GM18520 (cell line): ENCODE results near the gene CSTF2T.
"Not testable (repeated sequence)": the region's sequence is repeated elsewhere in the genome, so short reads cannot be mapped to it uniquely, and the experiment has no call there.

Source experiments
- ATAC-seq: cut with Tn5 transposase; IDR thresholded peaks from one replicate; pipeline ENCODE4 v1.9.1; 2021; ENCODE audit not compliant: unreplicated experiment

The CSTF2T gene

GRCh38 chr10:51698473-51699063 is 827 bp downstream of the CSTF2T start:
- no peak for ATAC-seq

- no peak for ATAC-seq
These were observed 3.1 kb downstream of the CSTF2T start for GRCh38 chr10:51696251-51696650.

GRCh38 chr10:51694086-51694768 is 5.2 kb downstream of the CSTF2T start:
- ATAC-seq, result no peak

GRCh38 chr10:51691135-51691534 is 8.3 kb downstream of the CSTF2T start:
- no peak for ATAC-seq

- ATAC-seq, result no peak
These were observed 9.9 kb downstream of the CSTF2T start for GRCh38 chr10:51689536-51689935.

GRCh38 chr10:51688826-51689225 is 10.6 kb downstream of the CSTF2T start:
- not testable (repeated sequence) for ATAC-seq

- ATAC-seq, result no peak
These were observed 12.1 kb downstream of the CSTF2T start for GRCh38 chr10:51687296-51687695.

GRCh38 chr10:51685768-51686167 is 13.6 kb downstream of the CSTF2T start:
- no peak for ATAC-seq

- ATAC-seq, result no peak
These were observed 16.2 kb downstream of the CSTF2T start for GRCh38 chr10:51683031-51683691.

GRCh38 chr10:51679841-51680240 is 19.6 kb downstream of the CSTF2T start:
- ATAC-seq, result no peak

GRCh38 chr10:51675088-51675487 is 24.3 kb downstream of the CSTF2T start:
- ATAC-seq, result no peak

- no peak for ATAC-seq
These were observed 27.3 kb downstream of the CSTF2T start for GRCh38 chr10:51672039-51672535.

- no peak for ATAC-seq
These were observed 30.4 kb downstream of the CSTF2T start for GRCh38 chr10:51669041-51669440.

- ATAC-seq, result no peak
These were observed 31.1 kb downstream of the CSTF2T start for GRCh38 chr10:51668336-51668689.

- ATAC-seq, result no peak
These were observed 31.6 kb downstream of the CSTF2T start for GRCh38 chr10:51667678-51668335.

- ATAC-seq, result no peak
These were observed 32.9 kb downstream of the CSTF2T start for GRCh38 chr10:51666456-51666855.

- no peak for ATAC-seq
These were observed 36.3 kb downstream of the CSTF2T start for GRCh38 chr10:51663086-51663485.

- ATAC-seq, result no peak
These were observed 40.1 kb downstream of the CSTF2T start for GRCh38 chr10:51659344-51659743.

GRCh38 chr10:51658000-51658399 is 41.4 kb downstream of the CSTF2T start:
- no peak for ATAC-seq

GRCh38 chr10:51656503-51656902 is 42.9 kb downstream of the CSTF2T start:
- ATAC-seq, result no peak

- ATAC-seq, result no peak
These were observed 44.5 kb downstream of the CSTF2T start for GRCh38 chr10:51654918-51655317.

- ATAC-seq, result no peak
These were observed 46.4 kb downstream of the CSTF2T start for GRCh38 chr10:51653025-51653424.
